ENCODE results near the gene NEK11.

Gene NEK11

GRCh38 chr3:131047582-131047981 is 20.9 kb downstream of the NEK11 start:
- H3K4me3 ChIP-seq (ENCODE audit: low read length): no peak overlapping the region
- H3K27ac ChIP-seq (ENCODE audit: low read length): no peak overlapping the region
- H3K36me3 ChIP-seq (ENCODE audit: control insufficient read depth, low read depth, low read length): no peaks in the 10 kb centered on the region
- H3K4me1 ChIP-seq (ENCODE audit: control insufficient read depth, low read depth, low read length): no peaks in the 10 kb centered on the region
- no peaks in the 10 kb centered on the region for H3K9me3 ChIP-seq (ENCODE audit: control insufficient read depth, low read depth, low read length)
- H3K9ac ChIP-seq (ENCODE audit: low read length): no peak overlapping the region
- H3K27me3 ChIP-seq (ENCODE audit: control insufficient read depth, insufficient read depth, low read length): no peaks in the 10 kb centered on the region

- H3K36me3 ChIP-seq (ENCODE audit: control insufficient read depth, low read depth, low read length): no peaks in the 10 kb centered on the region
- no peaks in the 10 kb centered on the region for H3K27me3 ChIP-seq (ENCODE audit: control insufficient read depth, insufficient read depth, low read length)
- H3K9me3 ChIP-seq (ENCODE audit: control insufficient read depth, low read depth, low read length): no peaks in the 10 kb centered on the region
- no peak overlapping the region for H3K9ac ChIP-seq (ENCODE audit: low read length)
- H3K27ac ChIP-seq (ENCODE audit: low read length): no peak overlapping the region
- H3K4me3 ChIP-seq (ENCODE audit: low read length): no peak overlapping the region
- H3K4me1 ChIP-seq (ENCODE audit: control insufficient read depth, low read depth, low read length): no peaks in the 10 kb centered on the region
These were observed 21.4 kb downstream of the NEK11 start for GRCh38 chr3:131048030-131048429.

GRCh38 chr3:131050001-131050400 is 23.3 kb downstream of the NEK11 start:
- no peak overlapping the region for H3K9ac ChIP-seq (ENCODE audit: low read length)
- no peak overlapping the region for H3K4me3 ChIP-seq (ENCODE audit: low read length)
- no peaks in the 10 kb centered on the region for H3K27me3 ChIP-seq (ENCODE audit: control insufficient read depth, insufficient read depth, low read length)
- H3K27ac ChIP-seq (ENCODE audit: low read length): no peak overlapping the region
- no peaks in the 10 kb centered on the region for H3K9me3 ChIP-seq (ENCODE audit: control insufficient read depth, low read depth, low read length)
- H3K36me3 ChIP-seq (ENCODE audit: control insufficient read depth, low read depth, low read length): no peaks in the 10 kb centered on the region
- H3K4me1 ChIP-seq (ENCODE audit: control insufficient read depth, low read depth, low read length): no peaks in the 10 kb centered on the region

GRCh38 chr3:131053043-131053859 is 26.6 kb downstream of the NEK11 start:
- H3K4me1 ChIP-seq (ENCODE audit: control insufficient read depth, low read depth, low read length): no peaks in the 10 kb centered on the region
- H3K36me3 ChIP-seq (ENCODE audit: control insufficient read depth, low read depth, low read length): no peaks in the 10 kb centered on the region
- H3K4me3 ChIP-seq (ENCODE audit: low read length): no peak overlapping the region
- no peaks in the 10 kb centered on the region for H3K9me3 ChIP-seq (ENCODE audit: control insufficient read depth, low read depth, low read length)
- no peak overlapping the region for H3K9ac ChIP-seq (ENCODE audit: low read length)
- no peaks in the 10 kb centered on the region for H3K27me3 ChIP-seq (ENCODE audit: control insufficient read depth, insufficient read depth, low read length)
- no peak overlapping the region for H3K27ac ChIP-seq (ENCODE audit: low read length)

GRCh38 chr3:131067983-131068382 is 41.3 kb downstream of the NEK11 start:
- no peaks in the 10 kb centered on the region for H3K36me3 ChIP-seq (ENCODE audit: control insufficient read depth, low read depth, low read length)
- no peaks in the 10 kb centered on the region for H3K9me3 ChIP-seq (ENCODE audit: control insufficient read depth, low read depth, low read length)
- no peak overlapping the region for H3K27ac ChIP-seq (ENCODE audit: low read length)
- H3K4me1 ChIP-seq (ENCODE audit: control insufficient read depth, low read depth, low read length): no peaks in the 10 kb centered on the region
- H3K9ac ChIP-seq (ENCODE audit: low read length): no peak overlapping the region
- no peak overlapping the region for H3K4me3 ChIP-seq (ENCODE audit: low read length)
- H3K27me3 ChIP-seq (ENCODE audit: control insufficient read depth, insufficient read depth, low read length): no peaks in the 10 kb centered on the region

GRCh38 chr3:131072099-131072559 is 45.5 kb downstream of the NEK11 start:
- Histone ChIP-seq H3K4me3 (ENCODE audit: low read length) (no peak overlapping the region), H3K27ac (ENCODE audit: low read length) (no peak overlapping the region), H3K27me3 (ENCODE audit: control insufficient read depth, insufficient read depth, low read length) (no peaks in the 10 kb centered on the region), H3K36me3 (ENCODE audit: control insufficient read depth, low read depth, low read length) (no peaks in the 10 kb centered on the region), H3K9me3 (ENCODE audit: control insufficient read depth, low read depth, low read length) (no peaks in the 10 kb centered on the region), H3K4me1 (ENCODE audit: control insufficient read depth, low read depth, low read length) (peaks cover 9% of the 10 kb centered on the region), H3K9ac (ENCODE audit: low read length) (no peak overlapping the region)

GRCh38 chr3:131072845-131073244 is 46.2 kb downstream of the NEK11 start:
- Histone ChIP-seq H3K27me3 (ENCODE audit: control insufficient read depth, insufficient read depth, low read length) (no peaks in the 10 kb centered on the region), H3K4me1 (ENCODE audit: control insufficient read depth, low read depth, low read length) (peaks cover 16% of the 10 kb centered on the region), H3K36me3 (ENCODE audit: control insufficient read depth, low read depth, low read length) (no peaks in the 10 kb centered on the region), H3K27ac (ENCODE audit: low read length) (no peak overlapping the region), H3K9me3 (ENCODE audit: control insufficient read depth, low read depth, low read length) (no peaks in the 10 kb centered on the region), H3K9ac (ENCODE audit: low read length) (no peak overlapping the region), H3K4me3 (ENCODE audit: low read length) (no peak overlapping the region)

GRCh38 chr3:131075632-131076328 is 49.1 kb downstream of the NEK11 start:
- Histone ChIP-seq H3K4me1 (ENCODE audit: control insufficient read depth, low read depth, low read length) (peaks cover 23% of the 10 kb centered on the region), H3K27ac (ENCODE audit: low read length) (no peak overlapping the region), H3K9me3 (ENCODE audit: control insufficient read depth, low read depth, low read length) (no peaks in the 10 kb centered on the region), H3K9ac (ENCODE audit: low read length) (no peak overlapping the region), H3K27me3 (ENCODE audit: control insufficient read depth, insufficient read depth, low read length) (no peaks in the 10 kb centered on the region), H3K36me3 (ENCODE audit: control insufficient read depth, low read depth, low read length) (no peaks in the 10 kb centered on the region), H3K4me3 (ENCODE audit: low read length) (no peak overlapping the region)

- Histone ChIP-seq H3K4me1 (ENCODE audit: control insufficient read depth, low read depth, low read length) (peaks cover 23% of the 10 kb centered on the region), H3K36me3 (ENCODE audit: control insufficient read depth, low read depth, low read length) (no peaks in the 10 kb centered on the region), H3K27me3 (ENCODE audit: control insufficient read depth, insufficient read depth, low read length) (no peaks in the 10 kb centered on the region), H3K9ac (ENCODE audit: low read length) (no peak overlapping the region), H3K4me3 (ENCODE audit: low read length) (peak overlapping the region; percentile 32), H3K27ac (ENCODE audit: low read length) (no peak overlapping the region), H3K9me3 (ENCODE audit: control insufficient read depth, low read depth, low read length) (no peaks in the 10 kb centered on the region)
These were observed 51.2 kb downstream of the NEK11 start for GRCh38 chr3:131077904-131078303.

GRCh38 chr3:131079086-131079485 is 52.4 kb downstream of the NEK11 start:
- Histone ChIP-seq H3K36me3 (ENCODE audit: control insufficient read depth, low read depth, low read length) (no peaks in the 10 kb centered on the region), H3K4me1 (ENCODE audit: control insufficient read depth, low read depth, low read length) (peaks cover 23% of the 10 kb centered on the region), H3K27ac (ENCODE audit: low read length) (no peak overlapping the region), H3K4me3 (ENCODE audit: low read length) (no peak overlapping the region), H3K27me3 (ENCODE audit: control insufficient read depth, insufficient read depth, low read length) (no peaks in the 10 kb centered on the region), H3K9ac (ENCODE audit: low read length) (no peak overlapping the region), H3K9me3 (ENCODE audit: control insufficient read depth, low read depth, low read length) (no peaks in the 10 kb centered on the region)

GRCh38 chr3:131081224-131081623 is 54.5 kb downstream of the NEK11 start:
- H3K9me3 ChIP-seq (ENCODE audit: control insufficient read depth, low read depth, low read length): no peaks in the 10 kb centered on the region
- peaks cover 17% of the 10 kb centered on the region for H3K4me1 ChIP-seq (ENCODE audit: control insufficient read depth, low read depth, low read length)
- H3K9ac ChIP-seq (ENCODE audit: low read length): no peak overlapping the region
- H3K36me3 ChIP-seq (ENCODE audit: control insufficient read depth, low read depth, low read length): no peaks in the 10 kb centered on the region
- H3K4me3 ChIP-seq (ENCODE audit: low read length): no peak overlapping the region
- H3K27me3 ChIP-seq (ENCODE audit: control insufficient read depth, insufficient read depth, low read length): no peaks in the 10 kb centered on the region
- no peak overlapping the region for H3K27ac ChIP-seq (ENCODE audit: low read length)

- H3K27ac ChIP-seq (ENCODE audit: low read length): no peak overlapping the region
- no peaks in the 10 kb centered on the region for H3K27me3 ChIP-seq (ENCODE audit: control insufficient read depth, insufficient read depth, low read length)
- peaks cover 14% of the 10 kb centered on the region for H3K4me1 ChIP-seq (ENCODE audit: control insufficient read depth, low read depth, low read length)
- no peaks in the 10 kb centered on the region for H3K36me3 ChIP-seq (ENCODE audit: control insufficient read depth, low read depth, low read length)
- no peaks in the 10 kb centered on the region for H3K9me3 ChIP-seq (ENCODE audit: control insufficient read depth, low read depth, low read length)
- H3K4me3 ChIP-seq (ENCODE audit: low read length): no peak overlapping the region
- no peak overlapping the region for H3K9ac ChIP-seq (ENCODE audit: low read length)
These were observed 55.6 kb downstream of the NEK11 start for GRCh38 chr3:131082246-131082645.

All from iPS-18a (cell line).